PC-3 (cell line): Measurements from ENCODE around the gene SLC1A5.

Source experiments
- EZH2 ChIP-seq: fragments of 300-600 bp; sonication (generic); IDR thresholded peaks from one replicate; pipeline ENCODE4 v1.6.1; 2017; ENCODE audit warnings: antibody characterized with exemption, mild to moderate bottlenecking, low read length; ENCODE audit not compliant: unreplicated experiment
- TF ChIP-seq, protein P1 (sequence below): fragments of 300-600 bp; sonication (generic); conservative IDR thresholded peaks from 2 replicates; pipeline ENCODE4 v1.5.1; 2017; ENCODE audit warnings: antibody characterized with exemption, low read depth, mild to moderate bottlenecking, low read length

DNA sequence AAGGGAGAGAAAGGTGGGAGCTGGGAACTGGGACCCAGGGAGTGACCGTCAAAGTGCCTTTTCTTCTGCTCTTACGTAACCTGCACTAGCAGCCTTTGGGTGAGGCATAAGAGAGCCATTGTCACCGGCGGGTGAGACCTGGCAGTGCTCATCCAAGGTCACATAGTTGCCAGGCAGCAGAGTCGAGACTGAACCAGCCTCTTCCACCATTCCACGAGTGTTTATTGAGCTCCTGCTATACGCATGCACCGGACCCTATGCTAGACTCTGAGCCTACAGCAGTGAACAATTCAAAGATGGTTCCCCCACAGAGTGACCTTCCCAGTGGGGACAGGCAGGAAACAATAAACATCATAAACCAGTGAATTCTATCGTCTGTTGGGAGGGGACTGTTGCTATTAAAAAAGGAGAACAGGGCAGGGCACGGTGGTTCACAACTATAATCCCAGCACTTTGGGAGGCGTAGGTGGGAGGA is 23.5 kb downstream of the SLC1A5 start:
- TF ChIP-seq, protein P1, sequence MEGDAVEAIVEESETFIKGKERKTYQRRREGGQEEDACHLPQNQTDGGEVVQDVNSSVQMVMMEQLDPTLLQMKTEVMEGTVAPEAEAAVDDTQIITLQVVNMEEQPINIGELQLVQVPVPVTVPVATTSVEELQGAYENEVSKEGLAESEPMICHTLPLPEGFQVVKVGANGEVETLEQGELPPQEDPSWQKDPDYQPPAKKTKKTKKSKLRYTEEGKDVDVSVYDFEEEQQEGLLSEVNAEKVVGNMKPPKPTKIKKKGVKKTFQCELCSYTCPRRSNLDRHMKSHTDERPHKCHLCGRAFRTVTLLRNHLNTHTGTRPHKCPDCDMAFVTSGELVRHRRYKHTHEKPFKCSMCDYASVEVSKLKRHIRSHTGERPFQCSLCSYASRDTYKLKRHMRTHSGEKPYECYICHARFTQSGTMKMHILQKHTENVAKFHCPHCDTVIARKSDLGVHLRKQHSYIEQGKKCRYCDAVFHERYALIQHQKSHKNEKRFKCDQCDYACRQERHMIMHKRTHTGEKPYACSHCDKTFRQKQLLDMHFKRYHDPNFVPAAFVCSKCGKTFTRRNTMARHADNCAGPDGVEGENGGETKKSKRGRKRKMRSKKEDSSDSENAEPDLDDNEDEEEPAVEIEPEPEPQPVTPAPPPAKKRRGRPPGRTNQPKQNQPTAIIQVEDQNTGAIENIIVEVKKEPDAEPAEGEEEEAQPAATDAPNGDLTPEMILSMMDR: no peak
- no peak for TF ChIP-seq EZH2
